Activated CD4-positive, alpha-beta T cell treated with anti-CD3 and anti-CD28 coated beads, Interleukin-2, amount 10 ng/mL, durations not matched to agents 24 days and 14 days (primary cell): ENCODE measurements around the gene ACTR3. TPM values are rescaled to one million over a fixed set of nuclear protein-coding genes. Genes with fewer than 3 reads are reported as not detected.
A peak's percentile ranks its signal among the peaks of the same experiment; 100 is the strongest.

Experiments used
- DNase-seq: peaks from one replicate; pipeline ENCODE4 v3.0.0; 2022
- H3K27ac Mint-ChIP-seq: one replicate; pipeline ENCODE4 v1.8.0; 2022; ENCODE audit warnings: mild to moderate bottlenecking, mixed read lengths
- H3K27me3 Mint-ChIP-seq: one replicate; pipeline ENCODE4 v1.8.0; 2022; ENCODE audit warnings: mixed read lengths
- H3K36me3 Mint-ChIP-seq: one replicate; pipeline ENCODE4 v1.8.0; 2022; ENCODE audit warnings: low read depth, mild to moderate bottlenecking, mixed read lengths
- H3K4me1 Mint-ChIP-seq: one replicate; pipeline ENCODE4 v1.8.0; 2021; ENCODE audit warnings: mixed read lengths
- H3K4me3 Mint-ChIP-seq: one replicate; pipeline ENCODE4 v1.8.0; 2022; ENCODE audit warnings: mild to moderate bottlenecking, moderate library complexity, mixed read lengths
- H3K9me3 Mint-ChIP-seq: one replicate; pipeline ENCODE4 v1.8.0; 2021; ENCODE audit warnings: mixed read lengths
- intact Hi-C: fragments of 100-400 bp; cut with micrococcal nuclease; formaldehyde crosslinking; loops from one replicate; pipeline ENCODE4 v1.15.1; 2023
- total RNA-seq: library from RNA; stranded (reverse); gene quantifications from 2 replicates; pipeline ENCODE4 v1.2.3, GENCODE V29; 2022

Gene ACTR3
- total RNA-seq, 1 donor from 2014 or later: 460 TPM

GRCh38 chr2:113857464-113857863 lies 32.4 kb upstream of the ACTR3 start:
- no peak for DNase-seq
- intact Hi-C loops: no loop called here
- H3K27ac Mint-ChIP-seq: no peak overlapping the region
- H3K27me3 Mint-ChIP-seq: no peaks in the 10 kb centered on the region
- peaks cover 6% of the 10 kb centered on the region for H3K4me1 Mint-ChIP-seq
- H3K36me3 Mint-ChIP-seq: peaks cover 14% of the 10 kb centered on the region
- no peaks in the 10 kb centered on the region for H3K9me3 Mint-ChIP-seq
- H3K4me3 Mint-ChIP-seq: no peak overlapping the region

- Mint-ChIP-seq H3K36me3 (peaks cover 14% of the 10 kb centered on the region), H3K9me3 (no peaks in the 10 kb centered on the region), H3K27me3 (no peaks in the 10 kb centered on the region), H3K4me1 (peaks cover 6% of the 10 kb centered on the region), H3K27ac (no peak overlapping the region), H3K4me3 (no peak overlapping the region)
- no peak for DNase-seq
- intact Hi-C loops: no loop called here
These were observed 31.1 kb upstream of the ACTR3 start for GRCh38 chr2:113858764-113859163.

DNA sequence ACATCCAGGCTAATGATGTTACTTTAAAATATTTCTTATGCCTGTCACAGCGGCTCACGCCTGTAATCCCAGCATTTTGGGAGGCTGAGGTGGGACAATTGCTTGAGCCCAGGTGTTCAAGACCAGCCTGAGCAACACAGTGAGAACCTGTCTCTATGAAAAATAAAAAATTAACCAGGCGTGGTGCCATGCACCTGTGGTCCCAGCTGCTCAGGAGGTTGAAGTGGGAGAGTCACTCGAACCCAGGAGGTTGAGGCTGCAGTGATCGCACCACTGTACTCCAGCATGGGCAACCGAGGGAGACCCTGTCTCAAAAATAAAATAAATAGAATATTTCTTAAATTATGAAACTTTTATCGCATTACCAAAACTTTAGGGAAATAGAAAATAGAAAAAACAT lies 28.1 kb upstream of the ACTR3 start:
- Mint-ChIP-seq H3K9me3 (no peaks in the 10 kb centered on the region), H3K4me3 (no peak overlapping the region), H3K36me3 (peaks cover 11% of the 10 kb centered on the region), H3K4me1 (peaks cover 6% of the 10 kb centered on the region), H3K27ac (no peak overlapping the region), H3K27me3 (no peaks in the 10 kb centered on the region)
- intact Hi-C loops: no loop called here
- DNase-seq: no peak

GRCh38 chr2:113863144-113863543 lies 26.7 kb upstream of the ACTR3 start:
- intact Hi-C loops: no loop called here
- H3K4me1 Mint-ChIP-seq: peaks cover 1% of the 10 kb centered on the region
- H3K9me3 Mint-ChIP-seq: no peaks in the 10 kb centered on the region
- peaks cover 6% of the 10 kb centered on the region for H3K36me3 Mint-ChIP-seq
- H3K27ac Mint-ChIP-seq: no peak overlapping the region
- no peaks in the 10 kb centered on the region for H3K27me3 Mint-ChIP-seq
- no peak for DNase-seq
- H3K4me3 Mint-ChIP-seq: no peak overlapping the region

DNA sequence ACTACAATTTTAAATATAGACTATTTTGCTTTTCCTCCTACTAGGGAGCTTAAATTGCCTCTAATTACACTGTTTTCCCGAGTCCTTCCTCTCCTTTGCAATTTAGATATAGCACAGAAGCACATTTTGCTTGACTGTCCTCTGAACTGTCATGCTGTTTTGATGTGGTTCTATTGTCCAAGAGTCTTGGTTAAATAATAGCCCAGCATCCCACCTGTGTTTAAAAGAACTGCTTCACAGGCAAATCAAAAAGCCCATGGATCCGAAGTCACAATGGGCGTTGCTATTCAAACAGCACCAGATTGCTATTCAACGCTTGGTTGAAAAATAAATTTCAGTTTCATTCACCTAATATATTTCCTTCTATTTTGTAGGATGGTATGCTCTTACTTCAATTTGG lies 22.3 kb upstream of the ACTR3 start:
- Mint-ChIP-seq H3K27ac (no peak overlapping the region), H3K9me3 (no peaks in the 10 kb centered on the region), H3K4me3 (no peak overlapping the region), H3K4me1 (peaks cover 10% of the 10 kb centered on the region), H3K36me3 (no peaks in the 10 kb centered on the region), H3K27me3 (no peaks in the 10 kb centered on the region)
- intact Hi-C loops: no loop called here
- DNase-seq: no peak

GRCh38 chr2:113869253-113869652 lies 20.6 kb upstream of the ACTR3 start:
- peaks cover 4% of the 10 kb centered on the region for H3K9me3 Mint-ChIP-seq
- peaks cover 18% of the 10 kb centered on the region for H3K4me1 Mint-ChIP-seq
- H3K27ac Mint-ChIP-seq: no peak overlapping the region
- intact Hi-C loops: no loop called here
- no peak for DNase-seq
- H3K4me3 Mint-ChIP-seq: no peak overlapping the region
- H3K36me3 Mint-ChIP-seq: peaks cover 7% of the 10 kb centered on the region
- no peaks in the 10 kb centered on the region for H3K27me3 Mint-ChIP-seq

DNA sequence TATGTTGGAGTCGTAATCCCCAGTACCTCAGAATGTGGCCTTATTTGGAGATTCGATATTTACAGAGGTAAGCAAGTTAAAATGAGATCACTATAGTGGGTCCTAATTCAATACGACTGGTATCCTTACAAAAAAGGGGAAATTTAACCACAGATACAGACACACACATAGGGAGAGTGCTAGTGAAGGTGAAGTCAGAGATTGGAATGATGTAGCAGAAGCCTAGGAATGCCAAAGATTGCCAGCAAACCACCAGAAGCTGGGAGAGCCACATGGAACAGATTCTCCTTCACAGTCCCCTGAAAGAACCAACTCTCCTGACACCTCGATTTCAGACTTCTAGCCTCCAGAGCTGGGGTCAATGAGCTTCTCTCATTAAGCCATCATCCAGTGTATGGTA lies 17.7 kb upstream of the ACTR3 start:
- H3K27me3 Mint-ChIP-seq: no peaks in the 10 kb centered on the region
- no peak overlapping the region for H3K27ac Mint-ChIP-seq
- H3K4me3 Mint-ChIP-seq: no peak overlapping the region
- peaks cover 30% of the 10 kb centered on the region for H3K4me1 Mint-ChIP-seq
- no peak for DNase-seq
- peaks cover 4% of the 10 kb centered on the region for H3K9me3 Mint-ChIP-seq
- intact Hi-C loops: loop anchor here (10.0 kb wide), 1 partner anchor 53 kb away; no protein-coding TSS in a partner anchor
- H3K36me3 Mint-ChIP-seq: peaks cover 7% of the 10 kb centered on the region

- Mint-ChIP-seq H3K4me3 (no peak overlapping the region), H3K27ac (no peak overlapping the region), H3K4me1 (peaks cover 37% of the 10 kb centered on the region), H3K9me3 (peaks cover 4% of the 10 kb centered on the region), H3K27me3 (no peaks in the 10 kb centered on the region), H3K36me3 (peaks cover 10% of the 10 kb centered on the region)
- intact Hi-C loops: loop anchor here (10.0 kb wide), 1 partner anchor 51 kb away; no protein-coding TSS in a partner anchor
- DNase-seq: no peak
These were observed 16.0 kb upstream of the ACTR3 start for GRCh38 chr2:113873867-113874266.

- H3K27ac Mint-ChIP-seq: no peak overlapping the region
- intact Hi-C loops: loop anchor here (10.0 kb wide), 1 partner anchor 50 kb away; no protein-coding TSS in a partner anchor
- peaks cover 4% of the 10 kb centered on the region for H3K9me3 Mint-ChIP-seq
These were observed 14.8 kb upstream of the ACTR3 start for GRCh38 chr2:113875135-113875534.

GRCh38 chr2:113876503-113877387 lies 13.1 kb upstream of the ACTR3 start:
- Mint-ChIP-seq H3K9me3 (peaks cover 7% of the 10 kb centered on the region), H3K36me3 (peaks cover 21% of the 10 kb centered on the region), H3K4me1 (peaks cover 46% of the 10 kb centered on the region), H3K27me3 (no peaks in the 10 kb centered on the region), H3K4me3 (peak overlapping the region; percentile 74), H3K27ac (peak overlapping the region; percentile 90)
- intact Hi-C loops: loop anchor here (1.0 to 10.0 kb wide), 2 partner anchors 13 to 48 kb away; no protein-coding TSS in a partner anchor
- DNase-seq: peak; percentile 93

More at GRCh38 chr2:113875135-113875534, 14.8 kb upstream of the ACTR3 start:
- Mint-ChIP-seq H3K4me1 (peaks cover 43% of the 10 kb centered on the region), H3K4me3 (no peak overlapping the region), H3K36me3 (peaks cover 13% of the 10 kb centered on the region), H3K27me3 (no peaks in the 10 kb centered on the region)
- no peak for DNase-seq

GRCh38 chr2:113877711-113878598 lies 11.9 kb upstream of the ACTR3 start:
- H3K27me3 Mint-ChIP-seq: no peaks in the 10 kb centered on the region
- peaks cover 49% of the 10 kb centered on the region for H3K4me1 Mint-ChIP-seq
- H3K27ac Mint-ChIP-seq: peak overlapping the region; percentile 90
- DNase-seq: no peak
- peaks cover 7% of the 10 kb centered on the region for H3K9me3 Mint-ChIP-seq
- intact Hi-C loops: loop anchor here (10.0 kb wide), 1 partner anchor 47 kb away; no protein-coding TSS in a partner anchor
- H3K4me3 Mint-ChIP-seq: peak overlapping the region; percentile 74
- H3K36me3 Mint-ChIP-seq: peaks cover 27% of the 10 kb centered on the region

GRCh38 chr2:113878743-113879142 lies 11.1 kb upstream of the ACTR3 start:
- no peak for DNase-seq
- H3K9me3 Mint-ChIP-seq: peaks cover 3% of the 10 kb centered on the region
- H3K27me3 Mint-ChIP-seq: no peaks in the 10 kb centered on the region
- intact Hi-C loops: loop anchor here (10.0 kb wide), 1 partner anchor 46 kb away; no protein-coding TSS in a partner anchor
- peaks cover 47% of the 10 kb centered on the region for H3K4me1 Mint-ChIP-seq
- peak overlapping the region; percentile 18 for H3K4me3 Mint-ChIP-seq
- peak overlapping the region; percentile 51 for H3K27ac Mint-ChIP-seq
- peaks cover 25% of the 10 kb centered on the region for H3K36me3 Mint-ChIP-seq

- intact Hi-C loops: loop anchor here (10.0 kb wide), 1 partner anchor 45 kb away; no protein-coding TSS in a partner anchor
- Mint-ChIP-seq H3K9me3 (peaks cover 3% of the 10 kb centered on the region), H3K36me3 (peaks cover 22% of the 10 kb centered on the region), H3K4me1 (peaks cover 41% of the 10 kb centered on the region), H3K27me3 (no peaks in the 10 kb centered on the region), H3K27ac (no peak overlapping the region), H3K4me3 (no peak overlapping the region)
- no peak for DNase-seq
These were observed 10.4 kb upstream of the ACTR3 start for GRCh38 chr2:113879457-113879856.
